ENCODE results near the gene AATF.

Gene AATF

GRCh38 chr17:36979565-36979941, 30.8 kb downstream of the AATF start:
- DNase-seq (ENCODE audit: low read depth), result no peak

DNA sequence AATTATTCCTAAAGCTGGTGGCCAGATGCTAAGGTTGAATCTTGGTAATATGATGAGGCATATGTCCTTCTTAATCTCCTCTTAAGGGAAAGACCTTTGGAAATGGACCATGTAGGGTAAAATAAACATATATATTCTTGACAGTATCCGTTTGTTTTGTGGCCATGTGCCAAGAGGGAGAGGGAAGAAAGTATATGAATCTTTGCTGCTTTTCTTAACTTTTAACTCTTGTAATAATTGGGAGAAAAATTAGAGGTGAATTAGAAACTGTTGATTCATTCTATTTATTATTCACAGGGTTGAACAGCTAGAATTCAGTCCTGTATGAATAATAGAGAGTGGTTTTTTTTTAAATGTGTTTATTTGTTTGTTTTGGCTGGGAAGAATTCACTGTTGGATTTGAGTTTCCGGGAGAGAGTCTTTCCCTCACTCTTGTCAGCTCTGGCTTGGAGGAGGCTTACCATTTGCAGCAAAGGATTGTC, 31.6 kb downstream of the AATF start:
- DNase-seq (ENCODE audit: low read depth), result no peak

DNA sequence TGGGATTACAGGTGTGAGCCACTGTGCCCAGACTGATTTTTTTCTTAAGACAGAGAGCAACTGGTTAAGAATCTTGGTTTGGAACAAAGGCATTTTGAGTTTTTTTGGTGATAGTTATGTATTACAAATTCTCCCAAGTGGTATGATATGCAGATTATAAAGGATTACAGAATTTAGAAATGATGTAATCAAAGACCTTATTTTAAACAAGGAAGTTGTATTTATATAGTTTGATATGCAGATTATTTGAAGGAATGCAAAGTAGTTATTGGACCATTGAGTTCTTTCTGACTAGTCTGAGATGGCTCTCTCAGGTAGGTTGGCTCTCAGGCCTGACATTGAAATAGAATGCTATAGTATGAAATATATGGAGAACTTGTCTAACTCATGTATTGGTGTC, 34.9 kb downstream of the AATF start:
- DNase-seq (ENCODE audit: low read depth), result no peak

GRCh38 chr17:36989173-36989572, 40.4 kb downstream of the AATF start:
- no peak for DNase-seq (ENCODE audit: low read depth)

GRCh38 chr17:36992701-36993100, 43.9 kb downstream of the AATF start:
- no peak for DNase-seq (ENCODE audit: low read depth)

GRCh38 chr17:36993227-36993626, 44.5 kb downstream of the AATF start:
- no peak for DNase-seq (ENCODE audit: low read depth)

DNA sequence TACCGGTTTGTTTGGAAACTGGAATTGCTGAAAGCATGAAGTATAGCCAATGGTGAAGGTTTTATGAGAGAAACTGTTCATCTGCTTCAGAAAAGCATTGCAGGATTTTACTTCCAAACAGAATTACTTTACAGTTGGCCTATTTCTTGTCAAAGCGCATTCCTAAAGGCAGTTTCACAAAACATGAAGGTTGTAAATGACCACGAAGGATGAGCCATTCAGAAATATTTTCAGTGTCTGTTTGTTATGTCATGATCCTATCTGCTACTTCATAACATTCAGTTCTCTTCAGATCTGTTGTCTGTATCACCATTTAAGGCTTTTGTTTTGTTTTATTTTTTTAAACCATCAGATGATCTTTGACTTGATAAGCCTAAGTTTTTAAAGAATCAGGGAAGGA, 45.7 kb downstream of the AATF start:
- DNase-seq (ENCODE audit: low read depth), result no peak

DNA sequence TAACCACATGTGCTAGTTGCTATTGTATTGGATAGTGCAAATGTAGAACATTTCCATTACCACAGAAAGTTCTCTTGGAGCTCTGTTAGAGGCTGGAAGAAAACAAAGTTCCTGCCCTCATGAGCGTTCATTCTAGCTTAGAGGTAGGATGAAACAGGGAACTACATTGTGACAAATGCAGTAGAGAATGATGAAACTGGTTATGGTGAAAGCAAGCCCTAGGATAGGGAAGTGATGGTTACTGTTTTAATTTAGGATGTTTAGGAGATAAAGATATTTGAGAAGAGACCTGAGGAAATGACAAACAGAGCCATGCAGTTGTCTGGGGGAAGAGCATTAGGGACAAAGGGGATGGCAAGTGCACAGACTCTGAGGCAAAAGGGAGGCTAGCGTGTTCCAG, 50.7 kb downstream of the AATF start:
- no peak for DNase-seq (ENCODE audit: low read depth)

DNA sequence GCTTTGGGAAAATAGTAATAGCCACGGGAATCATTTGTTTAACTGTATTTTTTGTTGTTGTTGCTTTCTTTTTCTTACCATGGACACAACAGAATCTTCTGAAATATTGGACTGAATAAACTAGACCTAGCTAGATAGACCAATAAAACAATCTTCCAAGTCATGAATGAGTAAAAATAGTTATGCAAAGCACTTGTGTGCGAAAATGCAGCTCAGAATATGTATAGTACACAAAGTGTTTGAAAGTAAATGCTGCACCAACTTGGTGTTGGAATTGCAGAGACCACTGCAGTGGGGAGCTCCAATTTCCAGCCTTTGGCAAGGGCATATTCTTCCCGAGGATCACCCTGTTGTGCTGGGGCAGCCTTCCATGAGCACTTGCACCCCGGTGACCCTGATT, 68.0 kb downstream of the AATF start:
- DNase-seq (ENCODE audit: low read depth), result no peak

GRCh38 chr17:37017404-37017803, 68.7 kb downstream of the AATF start:
- no peak for DNase-seq (ENCODE audit: low read depth)

- no peak for DNase-seq (ENCODE audit: low read depth)
Observed at GRCh38 chr17:37019117-37019740, 70.5 kb downstream of the AATF start.

- no peak for DNase-seq (ENCODE audit: low read depth)
Observed at GRCh38 chr17:37019741-37020129, 71.0 kb downstream of the AATF start.

GRCh38 chr17:37024181-37024637, 75.5 kb downstream of the AATF start:
- DNase-seq (ENCODE audit: low read depth), result no peak

- no peak for DNase-seq (ENCODE audit: low read depth)
Observed at GRCh38 chr17:37025238-37025637, 76.5 kb downstream of the AATF start.

DNA sequence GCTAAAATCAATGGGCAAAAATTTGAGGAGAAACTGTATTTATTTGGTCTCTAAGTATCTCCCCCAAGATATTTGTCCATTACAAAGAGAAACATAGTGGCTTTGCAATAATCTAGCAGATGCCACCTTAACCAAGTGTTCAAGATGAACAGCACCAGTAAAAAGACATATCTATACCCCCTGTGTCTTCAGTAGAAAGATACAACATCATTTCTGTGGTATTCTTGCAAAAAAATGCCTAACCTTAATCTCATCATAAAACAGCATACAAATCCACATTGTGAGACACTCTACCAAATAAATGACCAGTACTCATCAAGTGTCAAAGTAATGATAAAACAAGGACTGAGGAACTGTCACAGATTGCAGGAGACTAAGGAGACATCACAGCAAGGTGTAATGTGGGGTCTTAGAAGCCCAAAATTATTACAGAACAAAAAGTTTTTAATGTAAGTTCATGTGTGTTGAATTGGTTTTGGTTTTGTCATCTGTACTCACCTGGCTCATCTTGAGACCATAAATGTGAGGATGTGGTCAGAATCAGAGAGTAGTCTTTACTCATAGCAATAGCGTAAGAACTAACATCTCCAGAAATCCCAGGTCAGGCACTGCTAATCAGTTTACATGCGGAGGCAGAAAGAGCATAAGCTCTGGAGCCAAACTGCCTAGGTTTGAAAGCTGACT, 77.2 kb downstream of the AATF start:
- DNase-seq (ENCODE audit: low read depth), result no peak

GRCh38 chr17:37026531-37026869, 77.7 kb downstream of the AATF start:
- no peak for DNase-seq (ENCODE audit: low read depth)

DNA sequence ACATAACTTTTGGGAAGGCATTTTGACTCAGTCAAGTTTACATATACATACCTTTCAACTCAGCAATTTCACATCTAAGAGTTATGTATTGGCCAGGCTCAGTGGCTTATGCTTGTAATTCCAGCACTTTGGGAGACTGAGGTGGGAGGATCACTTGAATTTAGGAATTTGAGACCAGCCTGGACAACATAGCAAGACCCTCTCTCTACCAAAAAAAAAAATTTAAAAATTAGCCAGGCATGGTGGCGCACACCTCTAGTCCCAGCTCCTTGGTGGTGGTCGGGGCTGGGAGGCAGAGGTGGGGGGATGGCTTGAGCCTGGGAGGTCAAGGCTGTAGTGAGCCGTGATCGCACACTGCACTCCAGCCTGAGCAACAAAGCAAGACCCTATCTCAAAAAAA, 79.3 kb downstream of the AATF start:
- DNase-seq (ENCODE audit: low read depth), result no peak

- DNase-seq (ENCODE audit: low read depth), result no peak
Observed at GRCh38 chr17:37031493-37032083, 82.8 kb downstream of the AATF start.

GRCh38 chr17:37037590-37038155, 88.9 kb downstream of the AATF start:
- DNase-seq (ENCODE audit: low read depth), result no peak

- DNase-seq (ENCODE audit: low read depth), result no peak
Observed at GRCh38 chr17:37039269-37039668, 90.5 kb downstream of the AATF start.

DNA sequence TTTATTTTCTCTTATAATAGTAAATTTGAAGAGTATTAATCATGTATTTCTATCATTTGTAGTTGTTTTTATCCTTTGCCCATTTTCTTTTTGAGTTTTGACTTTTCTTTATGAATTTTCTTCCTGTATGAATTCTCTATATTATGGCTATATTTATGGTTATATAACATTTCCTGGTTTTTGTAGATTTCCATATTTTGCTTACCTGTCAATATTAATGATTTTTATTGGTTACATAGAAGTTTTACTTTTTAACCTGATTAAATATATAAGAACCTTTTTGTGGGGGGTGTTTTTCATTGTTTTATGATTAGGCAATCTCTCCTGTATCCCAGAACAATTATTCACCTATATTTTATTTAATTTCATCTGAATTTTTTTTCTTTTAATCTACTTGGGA, 93.2 kb downstream of the AATF start:
- DNase-seq (ENCODE audit: low read depth), result no peak

GRCh38 chr17:37043201-37043600, 94.4 kb downstream of the AATF start:
- no peak for DNase-seq (ENCODE audit: low read depth)

DNA sequence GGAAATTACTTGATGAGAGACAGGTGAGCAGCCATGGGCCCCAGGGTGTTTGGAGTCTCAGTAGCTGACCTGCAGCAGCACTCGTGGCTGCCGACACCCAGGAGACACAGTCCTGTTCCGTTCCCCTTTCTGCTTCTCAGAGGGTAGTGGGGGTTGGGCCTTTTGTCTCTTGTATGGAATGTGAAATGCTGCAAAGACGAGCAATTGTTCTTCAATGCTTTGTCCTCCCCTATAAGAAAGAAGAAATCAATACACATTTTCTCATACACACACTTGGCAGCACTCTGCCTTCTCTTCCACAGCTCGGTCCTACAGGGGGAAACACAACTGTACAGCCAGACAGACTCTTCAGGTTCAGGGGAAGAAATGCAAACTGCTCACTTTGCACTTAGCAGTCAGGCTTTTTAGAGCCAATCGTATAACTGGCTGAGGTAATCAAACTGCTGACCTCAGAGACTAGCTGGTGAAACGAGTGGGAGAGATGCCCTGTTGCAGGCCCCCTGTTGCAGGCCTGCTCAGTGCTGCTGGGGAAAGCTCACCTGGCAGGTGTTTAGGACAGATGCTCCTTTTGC, 96.7 kb downstream of the AATF start:
- DNase-seq (ENCODE audit: low read depth), result no peak
